Measurements from ENCODE around the gene ING1.

The ING1 gene

GRCh38 chr13:110706570-110707372 lies 6.7 kb upstream of the ING1 start:
- Histone ChIP-seq H3K9me2 (replicated peaks; ENCODE audit: low read depth, low read length) (no peaks in the 10 kb centered on the region), H3K4me2 (ENCODE audit: low read depth, low read length, poor library complexity, severe bottlenecking) (peak overlapping the region; percentile 92), H2AFZ (ENCODE audit: low read length) (peak overlapping the region; percentile 80; the same call in 1 of the 2 replicates), H3K4me1 (ENCODE audit: insufficient read depth, low read length, poor library complexity, severe bottlenecking) (peaks cover 46% of the 10 kb centered on the region), H3K27me3 (ENCODE audit: insufficient read depth, low read length, poor library complexity, severe bottlenecking) (no peaks in the 10 kb centered on the region), H3K36me3 (ENCODE audit: insufficient read depth, low read length) (no peaks in the 10 kb centered on the region), H3K9ac (ENCODE audit: low read depth, low read length, poor library complexity, severe bottlenecking) (peak overlapping the region; percentile 70), H4K20me1 (ENCODE audit: insufficient read depth, low read length, poor library complexity, severe bottlenecking) (peaks cover 14% of the 10 kb centered on the region), H3K9me3 (ENCODE audit: insufficient read depth, low read depth, low read length) (no peaks in the 10 kb centered on the region), H3K4me3 (ENCODE audit: low read length, poor library complexity, severe bottlenecking) (peak overlapping the region; percentile 81), H3F3A (ENCODE audit: low read depth) (peaks cover 18% of the 10 kb centered on the region), H3K79me2 (ENCODE audit: insufficient read depth, low read length) (peaks cover 61% of the 10 kb centered on the region)
- no peak for TF ChIP-seq EZH2phosphoT487 (IDR thresholded peaks at IDR 0.05; ENCODE audit: borderline replicate concordance)
- no peak for TF ChIP-seq CTCF (conservative IDR thresholded peaks at IDR 0.05; ENCODE audit: low read length)

- peak overlapping the region; percentile 79 for H3K4me2 ChIP-seq (ENCODE audit: low read depth, low read length, poor library complexity, severe bottlenecking)
- H3K4me1 ChIP-seq (ENCODE audit: insufficient read depth, low read length, poor library complexity, severe bottlenecking) = peaks cover 18% of the 10 kb centered on the region
- no peaks in the 10 kb centered on the region for H3K9me3 ChIP-seq (ENCODE audit: insufficient read depth, low read depth, low read length)
- H4K20me1 ChIP-seq (ENCODE audit: insufficient read depth, low read length, poor library complexity, severe bottlenecking) = peaks cover 20% of the 10 kb centered on the region
- peak overlapping the region; percentile 87 for H2AFZ ChIP-seq (ENCODE audit: low read length)
- peaks cover 46% of the 10 kb centered on the region for H3K79me2 ChIP-seq (ENCODE audit: insufficient read depth, low read length)
- TF ChIP-seq CTCF (conservative IDR thresholded peaks at IDR 0.05; ENCODE audit: low read length) (no peak), EZH2phosphoT487 (IDR thresholded peaks at IDR 0.05; ENCODE audit: borderline replicate concordance) (no peak)
- peaks cover 12% of the 10 kb centered on the region for H3F3A ChIP-seq (ENCODE audit: low read depth)
- H3K4me3 ChIP-seq (ENCODE audit: low read length, poor library complexity, severe bottlenecking) = peak overlapping the region; percentile 80
- no peaks in the 10 kb centered on the region for H3K27me3 ChIP-seq (ENCODE audit: insufficient read depth, low read length, poor library complexity, severe bottlenecking)
- H3K9ac ChIP-seq (ENCODE audit: low read depth, low read length, poor library complexity, severe bottlenecking) = peak overlapping the region; percentile 90
- no peaks in the 10 kb centered on the region for H3K9me2 ChIP-seq (replicated peaks; ENCODE audit: low read depth, low read length)
- H3K36me3 ChIP-seq (ENCODE audit: insufficient read depth, low read length) = no peaks in the 10 kb centered on the region
These were observed 1.2 kb upstream of the ING1 start for GRCh38 chr13:110712081-110712848.

- Histone ChIP-seq H3F3A (ENCODE audit: low read depth) (0 out of 2 replicates have a peak, but pooled peaks cover 6% of the 10 kb centered on the region), H2AFZ (ENCODE audit: low read length) (peak overlapping the region; percentile 87), H3K79me2 (ENCODE audit: insufficient read depth, low read length) (peaks cover 53% of the 10 kb centered on the region), H3K4me2 (ENCODE audit: low read depth, low read length, poor library complexity, severe bottlenecking) (peak overlapping the region; percentile 70), H3K9me3 (ENCODE audit: insufficient read depth, low read depth, low read length) (no peaks in the 10 kb centered on the region), H3K36me3 (ENCODE audit: insufficient read depth, low read length) (no peaks in the 10 kb centered on the region), H3K9me2 (replicated peaks; ENCODE audit: low read depth, low read length) (no peaks in the 10 kb centered on the region), H3K4me3 (ENCODE audit: low read length, poor library complexity, severe bottlenecking) (peak overlapping the region; percentile 80), H3K9ac (ENCODE audit: low read depth, low read length, poor library complexity, severe bottlenecking) (peak overlapping the region; percentile 93), H3K4me1 (ENCODE audit: insufficient read depth, low read length, poor library complexity, severe bottlenecking) (peaks cover 26% of the 10 kb centered on the region), H3K27me3 (ENCODE audit: insufficient read depth, low read length, poor library complexity, severe bottlenecking) (no peaks in the 10 kb centered on the region), H4K20me1 (ENCODE audit: insufficient read depth, low read length, poor library complexity, severe bottlenecking) (peaks cover 27% of the 10 kb centered on the region)
- TF ChIP-seq EZH2phosphoT487 (IDR thresholded peaks at IDR 0.05; ENCODE audit: borderline replicate concordance) (no peak), CTCF (conservative IDR thresholded peaks at IDR 0.05; ENCODE audit: low read length) (no peak)
These were observed 455 bp upstream of the ING1 start for GRCh38 chr13:110712849-110713641.

Data from Loucy (cell line).